K562 (cell line): Measurements from ENCODE around the gene DNAAF8. TPM values are rescaled to one million over a fixed set of nuclear protein-coding genes. Genes with fewer than 3 reads are reported as not detected.

Experiments used
- CREM ChIP-seq: IDR thresholded peaks from 2 replicates; pipeline ENCODE4 v1.6.1; 2014; ENCODE audit warnings: antibody characterized with exemption, low read depth
- E2F1 ChIP-seq: sonication (generic); formaldehyde crosslinking; IDR thresholded peaks from 2 replicates; pipeline ENCODE4 v1.8.1; 2023; ENCODE audit warnings: mild to moderate bottlenecking, missing genetic modification reagents, moderate library complexity
- E2F5 ChIP-seq: sonication (generic); formaldehyde crosslinking; IDR thresholded peaks from 2 replicates; pipeline ENCODE4 v1.8.0; 2022; ENCODE audit warnings: mild to moderate bottlenecking, missing genetic modification reagents
- E2F8 ChIP-seq: fragments of 450-650 bp; IDR thresholded peaks from 2 replicates; pipeline ENCODE4 v1.7.1; 2018; ENCODE audit warnings: mild to moderate bottlenecking, low read depth; ENCODE audit not compliant: partially characterized antibody
- ETV1 ChIP-seq: fragments of 450-650 bp; conservative IDR thresholded peaks from 2 replicates; pipeline ENCODE4 v1.6.1; 2016; ENCODE audit warnings: missing genetic modification characterization, control low read depth, low read depth, missing compliant biosample characterization
- FOXK2 ChIP-seq, 2 experiments: fragments of 450-650 bp; IDR thresholded peaks in 1 of 2; conservative IDR thresholded peaks in 1 of 2; 2 replicates each; pipeline ENCODE4 v1.6.1; 2016; ENCODE audit warnings: low read depth in 2 of 2, mild to moderate bottlenecking in 1 of 2
- NFE2 ChIP-seq: IDR thresholded peaks from 2 replicates; pipeline ENCODE4 v1.6.1; 2014; ENCODE audit warnings: antibody characterized with exemption, low read depth
- POLR2G ChIP-seq: fragments of 200-400 bp; formaldehyde crosslinking; IDR thresholded peaks from 2 replicates; pipeline ENCODE4 v1.6.1; 2017; ENCODE audit warnings: low read depth, mild to moderate bottlenecking, antibody characterized with exemption, low read length, moderate library complexity
- RBM17 ChIP-seq: fragments of 200-400 bp; formaldehyde crosslinking; IDR thresholded peaks from 2 replicates; pipeline ENCODE4 v1.6.1; 2017; ENCODE audit warnings: low read depth, mild to moderate bottlenecking, low read length, borderline replicate concordance
- SIN3A ChIP-seq, 2 experiments: fragments of 150-350 bp in 1 of 2; IDR thresholded peaks; 2 replicates each; pipeline ENCODE4 v1.6.1; 2011 to 2016; ENCODE audit warnings: borderline replicate concordance in 2 of 2, low read depth in 2 of 2, low read length in 2 of 2, mild to moderate bottlenecking in 2 of 2, moderate library complexity in 2 of 2; ENCODE audit not compliant: control insufficient read depth in 1 of 2
- TEAD1 ChIP-seq, 2 experiments: fragments of 450-650 bp in 1 of 2; sonication (generic) in 1 of 2; formaldehyde crosslinking; IDR thresholded peaks; 2 replicates each; pipeline versions ENCODE4 v1.4.0 to v1.8.0; 2020 to 2022; ENCODE audit warnings: mild to moderate bottlenecking in 2 of 2, missing genetic modification reagents in 1 of 2
- TFAP4 ChIP-seq: sonication (generic); formaldehyde crosslinking; IDR thresholded peaks from 2 replicates; pipeline ENCODE4 v1.8.0; 2022; ENCODE audit warnings: missing genetic modification reagents, mild to moderate bottlenecking, moderate library complexity, borderline replicate concordance
- TRIM24 ChIP-seq, 2 experiments: fragments of 450-650 bp; IDR thresholded peaks; 2 replicates each; pipeline ENCODE4 v1.6.1; 2016
- ZNF764 ChIP-seq: fragments of 250-450 bp; sonication (Bioruptor Pico); IDR thresholded peaks from 2 replicates; pipeline ENCODE4 v1.4.0; 2020; ENCODE audit warnings: low read depth, mild to moderate bottlenecking, moderate library complexity
- polyA plus RNA-seq, 8 experiments: library from polyadenylated mRNA; depleted of rRNA in 4 of 8; stranded (reverse) in 5 of 8; unstranded in 3 of 8; fragments of >200 nt; fragmentation: Nextera tagmentation in 2 of 8; fragmentation: Illumina TruSeq in 1 of 8; extraction: Ambion mirVana in 2 of 8; extraction: Trizol in 1 of 8; gene quantifications; 2 replicates each; pipeline versions ENCODE4 v1.2.1 to v1.2.3, GENCODE V29; 2011 to 2014; ENCODE audit warnings: inconsistent platforms in 1 of 8, missing spikeins in 1 of 8
- total RNA-seq, 7 experiments: library from RNA; depleted of rRNA in 6 of 7; stranded (reverse); fragments of >200 nt in 6 of 7; fragmentation: Illumina TruSeq in 2 of 7; extraction: Trizol in 2 of 7; gene quantifications; 2 replicates each; pipeline versions ENCODE4 v1.2.1 to v1.2.3, GENCODE V29; 2011 to 2021; ENCODE audit warnings: low replicate concordance in 1 of 7

Gene DNAAF8
- total and polyA plus RNA-seq, 9 of the 15 experiments (the other 6 are each of a cell fraction or from before 2014, with no cell fraction given), result 0.04 to 0.12 (median 0.10) TPM; not detected in 6

GRCh38 chr16:4734063-4734729, at the start of gene DNAAF8, which contains the start of gene ANKS3 (continued):
- no peak for TF ChIP-seq E2F5 (CRISPR knock-in tag)
- no peak for TF ChIP-seq RBM17
- TF ChIP-seq TFAP4 (CRISPR knock-in tag), result peak; percentile 75
- peak; percentile 76 for TF ChIP-seq E2F8
- peak; percentile 78 for TF ChIP-seq CREM
- no peak for TF ChIP-seq ZNF764 (CRISPR knock-in tag)
- no peak; the same call in 1 of the 2 replicates for TF ChIP-seq E2F1 (CRISPR knock-in tag)
- TF ChIP-seq POLR2G, result peak; percentile 82
- TF ChIP-seq SIN3A (IDR thresholded peaks at IDR 0.05; ENCODE audit: borderline replicate concordance in 2 of 2, control insufficient read depth in 1 of 2, low read depth in 2 of 2, low read length in 2 of 2), result peak in 1 of 2 experiments; percentile 94; a peak in 3 of 4 replicates
- no peak for TF ChIP-seq TRIM24 (IDR thresholded peaks at IDR 0.05)
- TF ChIP-seq FOXK2 (conservative IDR thresholded peaks at IDR 0.05 in 1 of 2, IDR thresholded peaks at IDR 0.05 in 1 of 2; ENCODE audit: low read depth in 2 of 2), result peak in 1 of 2 experiments; percentile 82
- no peak for TF ChIP-seq NFE2
- peak; percentile 81 for TF ChIP-seq ETV1 (tag)
- TF ChIP-seq TEAD1 (CRISPR knock-in tag; IDR thresholded peaks at IDR 0.05), result peak; percentile 83 to 98; a peak in 3 of 4 replicates
